Esophagus muscularis mucosa (tissue), 4 donors: ENCODE measurements around the gene ZNF429. TPM values are rescaled to one million over a fixed set of nuclear protein-coding genes. Genes with fewer than 3 reads are reported as not detected.
"Not testable (repeated sequence)": the region's sequence is repeated elsewhere in the genome, so short reads cannot be mapped to it uniquely, and the experiment has no call there.

Experiments used
- DNase-seq: peaks from one replicate; pipeline ENCODE4 v3.0.0-alpha.2; 2017; ENCODE audit errors: extremely low spot score
- H3K27ac ChIP-seq, 4 donors: fragments of 200-600 bp; sonication (generic); replicated peaks in 1 of 4; 1 replicate in 3 of 4; 2 replicates in 1 of 4; pipeline ENCODE4 v1.5.1; 2016 to 2019; ENCODE audit warnings: mild to moderate bottlenecking in 1 of 4
- H3K27me3 ChIP-seq, 4 donors: fragments of 200-600 bp; sonication (generic); one replicate each; pipeline versions ENCODE4 v1.5.1 to v1.6.0; 2016 to 2019
- H3K36me3 ChIP-seq, 4 donors: fragments of 200-600 bp; sonication (generic); one replicate each; pipeline ENCODE4 v1.5.1; 2016 to 2019
- H3K4me1 ChIP-seq, 4 donors: fragments of 200-600 bp; sonication (generic); one replicate each; pipeline ENCODE4 v1.5.1; 2016 to 2019
- H3K4me3 ChIP-seq, 4 donors: fragments of 200-600 bp; sonication (generic); 1 replicate in 2 of 4; 2 replicates in 2 of 4; pipeline ENCODE4 v1.5.1; 2016 to 2019; ENCODE audit warnings: mild to moderate bottlenecking in 4 of 4, moderate library complexity in 1 of 4
- H3K9me3 ChIP-seq, 4 donors: fragments of 200-600 bp; sonication (generic); 1 replicate in 3 of 4; 2 replicates in 1 of 4; pipeline ENCODE4 v1.5.1; 2016 to 2019
- CTCF ChIP-seq, 3 experiments: fragments of 200-600 bp in 2 of 3; fragments of 450-650 bp in 1 of 3; sonication (generic) in 2 of 3; IDR thresholded peaks; one replicate each; pipeline ENCODE4 v1.5.1; 2017 to 2019; ENCODE audit warnings: antibody characterized with exemption in 3 of 3, mild to moderate bottlenecking in 2 of 3, moderate library complexity in 1 of 3
- EP300 ChIP-seq: sonication (generic); formaldehyde crosslinking; IDR thresholded peaks from one replicate; pipeline ENCODE4 v1.6.1; 2017; ENCODE audit warnings: antibody characterized with exemption
- POLR2A ChIP-seq: fragments of 450-650 bp; IDR thresholded peaks from one replicate; pipeline ENCODE4 v1.6.1; 2017; ENCODE audit warnings: antibody characterized with exemption, moderate library complexity, mild to moderate bottlenecking, low read depth
- POLR2AphosphoS5 ChIP-seq, 2 donors: sonication (generic); formaldehyde crosslinking; IDR thresholded peaks; one replicate each; pipeline ENCODE4 v1.6.1; 2017; ENCODE audit warnings: antibody characterized with exemption in 2 of 2
- WGBS: methylation state at CpG from one replicate; pipeline ENCODE4 v1.1.5; 2018; 5-methylcytosine and 5-hydroxymethylcytosine counted together
- intact Hi-C: fragments of 100-400 bp; cut with DNase I; formaldehyde crosslinking; loops from one replicate; pipeline ENCODE4 v1.15.1; 2023
- total RNA-seq, 4 donors: library from RNA; depleted of rRNA; stranded (reverse); fragments of >200 nt; gene quantifications; one replicate each; pipeline versions ENCODE4 v1.1.0 to v1.2.1, GENCODE V29; 2016

Gene ZNF429
- total RNA-seq, 4 donors from 2014 or later, result 7.8 to 15.0 (median 11.4) TPM

- intact Hi-C loops, result no loop called here
- no peaks in the 10 kb centered on the region for H3K9me3 ChIP-seq
- 90% methylated on average over 9 of the region's 9 CpGs for WGBS
Observed at GRCh38 chr19:21492947-21493906, 12.2 kb upstream of the ZNF429 start.

GRCh38 chr19:21496876-21497275 is 8.5 kb upstream of the ZNF429 start:
- TF ChIP-seq EP300, result no peak
- TF ChIP-seq CTCF (IDR thresholded peaks at IDR 0.05), result no peak
- TF ChIP-seq POLR2A, result no peak
- no peak for TF ChIP-seq POLR2AphosphoS5 (IDR thresholded peaks at IDR 0.05)
- Histone ChIP-seq H3K36me3 (no peaks in the 10 kb centered on the region), H3K27ac (no peak overlapping the region), H3K4me1 (no peaks in the 10 kb centered on the region), H3K27me3 (no peaks in the 10 kb centered on the region), H3K9me3 (no peaks in the 10 kb centered on the region), H3K4me3 (no peak overlapping the region)
- intact Hi-C loops, result no loop called here
- no peak for DNase-seq
- WGBS, result 92% methylated on average over 4 of the region's 4 CpGs

More at GRCh38 chr19:21492947-21493906, 12.2 kb upstream of the ZNF429 start:
- Histone ChIP-seq H3K4me3 (no peak overlapping the region), H3K36me3 (no peaks in the 10 kb centered on the region), H3K27ac (no peak overlapping the region), H3K27me3 (no peaks in the 10 kb centered on the region), H3K4me1 (no peaks in the 10 kb centered on the region)
- DNase-seq, result no peak
- TF ChIP-seq POLR2A (no peak), CTCF (IDR thresholded peaks at IDR 0.05) (no peak), POLR2AphosphoS5 (IDR thresholded peaks at IDR 0.05) (no peak), EP300 (no peak)

- TF ChIP-seq POLR2A, result no peak
- no peak for TF ChIP-seq POLR2AphosphoS5 (IDR thresholded peaks at IDR 0.05)
- TF ChIP-seq EP300, result no peak
- Histone ChIP-seq H3K27me3 (no peaks in the 10 kb centered on the region), H3K4me1 (no peaks in the 10 kb centered on the region), H3K36me3 (no peaks in the 10 kb centered on the region), H3K27ac (no peak overlapping the region), H3K4me3 (no peak overlapping the region), H3K9me3 (no peaks in the 10 kb centered on the region)
- intact Hi-C loops, result no loop called here
- 100% methylated on average over 2 of the region's 2 CpGs for WGBS
- no peak for DNase-seq
Observed at GRCh38 chr19:21498651-21499050, 6.8 kb upstream of the ZNF429 start.

- Histone ChIP-seq H3K27me3 (no peaks in the 10 kb centered on the region), H3K27ac (no peak overlapping the region), H3K4me3 (no peak overlapping the region), H3K36me3 (peaks cover 0 to 10% (median 1%) of the 10 kb centered on the region in 4 donors), H3K9me3 (no peaks in the 10 kb centered on the region), H3K4me1 (peaks cover 16 to 44% (median 27%) of the 10 kb centered on the region in 4 donors)
- intact Hi-C loops, result loop anchor here (10.0 kb wide), 2 partner anchors 97 to 347 kb away; no protein-coding TSS in a partner anchor
- DNase-seq, result no peak
- TF ChIP-seq CTCF (IDR thresholded peaks at IDR 0.05) (no peak), POLR2AphosphoS5 (IDR thresholded peaks at IDR 0.05) (no peak), POLR2A (no peak), EP300 (no peak)
- WGBS, result 86% methylated on average over 5 of the region's 5 CpGs
Observed at GRCh38 chr19:21508198-21508597, 2.8 kb downstream of the ZNF429 start.

GRCh38 chr19:21511058-21511457 is 5.7 kb downstream of the ZNF429 start:
- intact Hi-C loops, H3K4me3 ChIP-seq, H3K9me3 ChIP-seq, DNase-seq, H3K27me3 ChIP-seq, H3K36me3 ChIP-seq, H3K27ac ChIP-seq: not testable (repeated sequence)
- H3K4me1 ChIP-seq, result peaks cover 16 to 33% (median 21%) of the 10 kb centered on the region in 4 donors
- WGBS, result 50% methylated on average over 2 of the region's 25 CpGs

GRCh38 chr19:21512609-21513008 is 7.2 kb downstream of the ZNF429 start:
- H3K9me3 ChIP-seq, H3K27ac ChIP-seq, H3K27me3 ChIP-seq, H3K36me3 ChIP-seq, intact Hi-C loops, H3K4me3 ChIP-seq, DNase-seq: not testable (repeated sequence)
- 92% methylated on average over 7 of the region's 7 CpGs for WGBS
- H3K4me1 ChIP-seq, result peaks cover 8 to 18% (median 9%) of the 10 kb centered on the region in 4 donors
